ACC112 (cell line): ENCODE measurements around the gene ZNF236.

Experiments
- H2AFZ ChIP-seq: fragments of 200-600 bp; sonication (generic); one replicate; pipeline ENCODE4 v1.6.0; 2017; ENCODE audit warnings: antibody characterized with exemption, low read length; ENCODE audit not compliant: unreplicated experiment
- H3K27ac ChIP-seq: fragments of 200-600 bp; sonication (generic); 2 replicates; pipeline ENCODE4 v1.5.1; 2014; ENCODE audit warnings: low read depth, mild to moderate bottlenecking, antibody characterized with exemption, low read length, moderate library complexity
- H3K27me3 ChIP-seq: fragments of 200-600 bp; sonication (generic); 2 replicates; pipeline ENCODE4 v1.6.1; 2014; ENCODE audit warnings: mild to moderate bottlenecking, antibody characterized with exemption, low read length, moderate library complexity, mixed read lengths; ENCODE audit not compliant: insufficient read depth
- H3K36me3 ChIP-seq: fragments of 200-600 bp; sonication (generic); 2 replicates; pipeline ENCODE4 v1.6.1; 2016; ENCODE audit warnings: mild to moderate bottlenecking, antibody characterized with exemption, low read length, moderate library complexity, mixed read lengths; ENCODE audit not compliant: insufficient read depth
- H3K4me1 ChIP-seq: fragments of 200-600 bp; sonication (generic); one replicate; pipeline ENCODE4 v1.6.1; 2016; ENCODE audit warnings: low read length, mixed read lengths; ENCODE audit not compliant: insufficient read depth, unreplicated experiment, control insufficient read depth
- H3K4me3 ChIP-seq: fragments of 200-600 bp; sonication (generic); 2 replicates; pipeline ENCODE4 v1.5.1; 2014; ENCODE audit warnings: mild to moderate bottlenecking, low read depth, low read length
- H3K79me2 ChIP-seq: fragments of 200-600 bp; sonication (generic); one replicate; pipeline ENCODE4 v1.6.0; 2016; ENCODE audit warnings: low read length; ENCODE audit not compliant: control insufficient read depth, unreplicated experiment, insufficient read depth

The ZNF236 gene

DNA sequence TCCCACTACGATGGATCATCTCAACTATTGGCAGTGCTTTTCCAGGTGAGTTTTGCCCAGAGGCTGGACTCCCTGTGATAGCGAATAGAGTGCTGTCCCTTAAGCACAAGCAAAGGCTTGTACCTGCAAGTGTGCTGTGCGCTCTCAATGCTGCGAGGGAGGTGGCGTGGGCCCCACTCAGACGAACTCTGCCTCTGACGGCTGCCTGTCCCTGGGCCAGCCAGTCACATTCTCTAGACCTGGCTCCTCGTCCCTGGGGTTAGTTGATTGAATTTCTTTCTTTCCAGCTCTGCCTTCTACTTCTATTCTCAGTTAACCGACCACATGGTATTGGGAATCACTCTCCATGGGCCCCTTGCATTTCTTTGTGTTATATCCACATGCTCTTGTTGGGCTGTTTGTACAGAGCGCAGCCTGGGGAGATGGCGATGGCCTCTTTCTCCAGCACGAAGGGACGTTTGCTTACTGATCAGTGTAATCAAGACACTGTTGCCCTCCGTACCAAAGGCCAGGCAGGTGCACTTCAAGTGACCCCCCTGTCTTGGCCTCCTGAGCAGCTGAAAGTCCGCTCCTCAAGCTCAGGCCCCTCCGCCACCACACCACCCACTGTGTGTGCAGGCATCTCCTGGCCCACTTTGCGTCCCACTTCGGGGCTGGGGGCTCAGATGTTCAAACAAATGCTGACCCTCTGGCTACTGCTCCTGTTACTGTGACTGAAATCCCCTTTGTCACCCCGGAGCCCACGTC is 151.3 kb downstream of the ZNF236 start:
- H3K27me3 ChIP-seq: no peaks in the 10 kb centered on the region
- H3K79me2 ChIP-seq: no peaks in the 10 kb centered on the region
- H3K4me1 ChIP-seq: no peaks in the 10 kb centered on the region
- H3K4me3 ChIP-seq: no peak overlapping the region
- H3K36me3 ChIP-seq: no peaks in the 10 kb centered on the region
- H3K27ac ChIP-seq: no peak overlapping the region
- no peak overlapping the region for H2AFZ ChIP-seq

DNA sequence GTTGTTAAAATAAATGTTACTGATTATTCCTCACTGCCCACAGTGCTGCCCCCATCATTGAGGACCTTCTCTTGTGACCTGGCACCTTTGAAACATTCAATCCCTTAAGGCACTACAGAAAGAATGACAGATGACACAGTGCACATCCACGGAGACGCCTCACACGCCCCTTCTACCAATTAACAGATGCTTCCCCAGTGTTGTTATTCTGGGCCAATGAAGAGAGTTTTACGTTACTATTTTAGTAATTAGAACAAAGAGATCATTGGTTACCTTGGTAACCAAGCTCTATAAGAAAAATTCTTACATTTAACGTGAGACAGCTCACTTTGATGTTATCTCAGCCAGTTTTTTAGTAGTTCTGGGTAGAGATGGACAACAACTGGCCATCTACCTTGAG is 152.0 kb downstream of the ZNF236 start:
- Histone ChIP-seq H3K27ac (no peak overlapping the region), H3K27me3 (no peaks in the 10 kb centered on the region), H3K4me3 (no peak overlapping the region), H3K79me2 (no peaks in the 10 kb centered on the region), H3K36me3 (no peaks in the 10 kb centered on the region), H2AFZ (no peak overlapping the region), H3K4me1 (no peaks in the 10 kb centered on the region)

DNA sequence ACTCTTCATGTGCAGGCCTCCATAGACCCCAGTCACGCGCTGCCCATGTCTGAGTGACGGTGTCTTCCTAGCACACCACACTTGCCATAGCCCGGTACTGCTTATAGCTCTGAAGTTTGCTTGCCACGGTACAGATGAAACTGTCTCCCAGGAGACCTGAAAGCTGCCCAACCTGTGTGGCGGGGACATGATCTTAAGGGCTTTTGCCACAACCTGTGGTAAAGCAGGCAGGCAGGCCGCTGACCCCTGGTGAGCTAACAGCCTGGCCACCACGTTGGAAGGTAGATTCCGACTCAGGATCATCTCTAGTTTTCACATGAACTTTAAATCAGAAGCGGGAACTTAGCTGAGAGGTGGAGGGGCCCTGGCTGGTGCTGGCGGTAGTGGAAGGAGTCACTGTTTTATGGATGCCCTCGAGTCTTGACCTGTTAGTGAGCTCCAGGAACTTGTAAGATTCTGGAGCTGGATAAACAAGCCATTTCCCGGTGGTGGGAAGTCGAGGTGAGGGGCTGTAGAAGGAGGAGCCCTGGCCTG is 153.3 kb downstream of the ZNF236 start:
- no peaks in the 10 kb centered on the region for H3K4me1 ChIP-seq

DNA sequence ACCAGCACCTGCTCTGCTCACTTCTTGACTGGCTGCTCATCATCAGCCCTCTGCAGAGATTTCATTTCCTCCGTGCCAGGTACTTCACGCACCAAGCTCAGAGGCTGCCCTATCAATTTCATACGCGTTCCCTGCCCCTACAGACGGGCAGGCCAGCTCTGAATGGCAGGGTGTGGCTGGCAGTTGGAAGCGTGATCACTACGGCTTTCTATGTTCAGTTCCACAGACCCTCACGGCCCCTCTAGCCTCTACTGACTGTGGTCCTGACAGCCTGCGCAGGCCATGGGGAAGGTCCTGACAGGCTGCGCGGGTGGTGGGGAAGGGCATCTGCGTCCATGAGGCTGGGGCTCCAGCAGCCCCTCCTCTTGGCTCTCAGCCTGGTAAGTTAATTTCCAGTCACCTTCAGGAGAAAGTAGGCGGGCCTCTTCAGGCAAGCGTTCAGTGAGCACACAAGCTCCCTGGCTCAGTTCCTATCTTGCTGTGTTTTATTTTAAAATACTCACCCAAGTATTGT is 154.8 kb downstream of the ZNF236 start:
- no peaks in the 10 kb centered on the region for H3K79me2 ChIP-seq
- no peak overlapping the region for H2AFZ ChIP-seq
- H3K36me3 ChIP-seq: no peaks in the 10 kb centered on the region
- H3K4me3 ChIP-seq: no peak overlapping the region
- no peak overlapping the region for H3K27ac ChIP-seq
- no peaks in the 10 kb centered on the region for H3K4me1 ChIP-seq
- H3K27me3 ChIP-seq: 0 out of 2 replicates have a peak, but pooled peaks cover 2% of the 10 kb centered on the region

More for the DNA sequence above, 153.3 kb downstream of the ZNF236 start:
- Histone ChIP-seq H3K36me3 (no peaks in the 10 kb centered on the region), H3K27ac (no peak overlapping the region), H2AFZ (no peak overlapping the region), H3K79me2 (no peaks in the 10 kb centered on the region), H3K27me3 (no peaks in the 10 kb centered on the region), H3K4me3 (no peak overlapping the region)

DNA sequence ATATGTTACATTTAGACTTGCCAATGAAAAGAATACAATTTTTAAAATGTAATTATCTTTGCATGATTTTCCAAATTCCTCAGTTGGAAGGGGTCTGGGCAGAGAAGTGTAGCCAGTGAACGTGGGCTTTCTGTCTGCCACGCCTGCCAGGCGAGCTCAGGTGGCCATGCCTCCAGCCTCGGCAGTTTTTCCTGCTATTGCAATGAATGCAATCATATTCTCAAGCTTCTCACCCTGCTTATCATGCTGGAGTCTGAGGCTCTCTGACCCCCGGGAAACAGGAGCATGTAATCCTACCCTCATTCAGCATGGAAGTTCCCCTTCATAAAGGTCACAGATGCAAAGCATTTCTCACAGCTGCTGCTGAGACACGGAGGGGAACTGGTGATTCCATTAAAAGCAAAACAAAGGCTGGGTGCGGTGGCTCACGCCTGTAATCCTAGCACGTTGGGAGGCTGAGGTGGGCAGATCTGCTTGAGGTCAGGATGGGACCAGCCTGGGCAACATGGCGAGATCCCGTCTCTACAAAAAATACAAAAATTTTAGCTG is 155.4 kb downstream of the ZNF236 start:
- H3K27ac ChIP-seq: no peak overlapping the region
- H3K27me3 ChIP-seq: 0 out of 2 replicates have a peak, but pooled peaks cover 2% of the 10 kb centered on the region
- no peak overlapping the region for H3K4me3 ChIP-seq
- no peaks in the 10 kb centered on the region for H3K36me3 ChIP-seq
- H3K4me1 ChIP-seq: no peaks in the 10 kb centered on the region
- H2AFZ ChIP-seq: no peak overlapping the region
- no peaks in the 10 kb centered on the region for H3K79me2 ChIP-seq

DNA sequence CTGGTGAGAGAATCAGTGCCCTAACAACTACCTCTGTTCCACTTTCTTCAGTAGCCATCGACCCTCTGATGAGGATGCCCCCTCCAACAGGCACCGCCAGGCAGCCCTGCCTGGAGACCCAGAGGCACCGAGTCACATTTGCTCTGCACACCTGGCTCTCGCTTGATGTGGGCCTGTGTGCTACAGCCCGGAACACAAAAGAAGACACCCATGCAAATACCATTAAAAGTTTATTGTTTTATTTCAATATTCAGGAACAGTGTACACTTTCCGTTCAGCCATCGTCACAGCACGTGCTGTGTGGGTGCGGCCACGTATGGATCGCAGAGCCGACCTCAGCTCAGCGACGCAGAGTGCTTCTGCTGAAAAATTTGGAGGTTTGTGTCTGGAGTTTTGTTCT is 156.3 kb downstream of the ZNF236 start:
- Histone ChIP-seq H2AFZ (no peak overlapping the region), H3K27me3 (0 out of 2 replicates have a peak, but pooled peaks cover 2% of the 10 kb centered on the region), H3K27ac (no peak overlapping the region), H3K36me3 (no peaks in the 10 kb centered on the region), H3K4me1 (no peaks in the 10 kb centered on the region), H3K79me2 (no peaks in the 10 kb centered on the region), H3K4me3 (no peak overlapping the region)

DNA sequence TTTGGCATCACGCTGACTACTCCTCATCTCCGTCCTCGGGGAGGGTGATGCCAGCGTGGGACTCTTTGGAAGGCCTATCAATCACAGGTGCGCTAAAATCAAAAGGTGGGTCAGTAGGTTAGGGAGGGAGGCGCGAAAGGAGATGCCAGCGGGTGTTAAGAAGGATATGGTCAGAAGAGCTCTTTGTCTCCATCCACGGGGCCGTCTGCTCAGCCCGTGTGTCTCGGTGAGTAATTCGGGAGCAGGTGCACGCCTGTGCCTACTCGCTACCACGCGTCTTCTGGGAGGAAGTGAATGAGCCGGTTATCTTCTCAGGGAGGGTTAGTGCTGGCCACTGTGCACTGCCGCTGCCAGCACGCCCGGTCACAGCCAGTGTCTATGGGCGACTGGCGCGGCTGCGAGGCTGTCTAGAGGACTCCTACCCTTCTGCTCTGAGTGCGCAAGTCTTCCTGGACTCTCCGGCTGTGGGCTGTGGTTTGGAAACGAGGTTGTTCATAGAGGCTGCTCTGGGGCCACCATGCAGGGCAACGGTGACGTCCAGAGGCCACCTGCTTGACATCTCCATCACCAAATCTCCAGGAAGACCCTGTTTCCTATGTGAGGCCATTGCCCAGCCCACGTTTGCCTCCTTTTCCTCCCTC is 156.9 kb downstream of the ZNF236 start:
- no peaks in the 10 kb centered on the region for H3K79me2 ChIP-seq
- no peak overlapping the region for H3K4me3 ChIP-seq
- H3K27ac ChIP-seq: no peak overlapping the region
- H3K36me3 ChIP-seq: no peaks in the 10 kb centered on the region
- H3K27me3 ChIP-seq: 0 out of 2 replicates have a peak, but pooled peaks cover 2% of the 10 kb centered on the region
- H3K4me1 ChIP-seq: no peaks in the 10 kb centered on the region
- no peak overlapping the region for H2AFZ ChIP-seq

DNA sequence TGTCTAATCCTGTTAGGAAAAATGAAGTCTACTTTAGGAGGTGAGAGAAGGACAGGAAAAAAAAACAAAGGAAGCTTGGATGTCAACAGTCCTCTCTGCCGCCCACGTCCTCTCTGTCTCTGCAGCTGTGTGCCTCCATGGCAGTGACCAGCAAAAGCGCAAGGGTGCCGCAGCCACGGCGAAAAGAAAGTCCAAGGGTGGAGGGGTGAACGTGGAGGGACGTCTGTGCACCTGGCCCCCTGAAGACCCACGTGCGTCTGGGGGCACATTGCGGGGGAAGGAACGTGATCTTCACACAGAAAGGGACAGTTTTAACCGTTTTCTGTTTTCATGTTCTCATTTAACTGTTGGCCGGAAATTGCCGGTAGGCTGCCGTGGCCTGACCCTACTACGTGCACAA is 157.5 kb downstream of the ZNF236 start:
- Histone ChIP-seq H3K4me3 (no peak overlapping the region), H3K4me1 (no peaks in the 10 kb centered on the region), H3K27ac (no peak overlapping the region), H3K27me3 (0 out of 2 replicates have a peak, but pooled peaks cover 2% of the 10 kb centered on the region), H3K36me3 (no peaks in the 10 kb centered on the region), H2AFZ (no peak overlapping the region), H3K79me2 (no peaks in the 10 kb centered on the region)

DNA sequence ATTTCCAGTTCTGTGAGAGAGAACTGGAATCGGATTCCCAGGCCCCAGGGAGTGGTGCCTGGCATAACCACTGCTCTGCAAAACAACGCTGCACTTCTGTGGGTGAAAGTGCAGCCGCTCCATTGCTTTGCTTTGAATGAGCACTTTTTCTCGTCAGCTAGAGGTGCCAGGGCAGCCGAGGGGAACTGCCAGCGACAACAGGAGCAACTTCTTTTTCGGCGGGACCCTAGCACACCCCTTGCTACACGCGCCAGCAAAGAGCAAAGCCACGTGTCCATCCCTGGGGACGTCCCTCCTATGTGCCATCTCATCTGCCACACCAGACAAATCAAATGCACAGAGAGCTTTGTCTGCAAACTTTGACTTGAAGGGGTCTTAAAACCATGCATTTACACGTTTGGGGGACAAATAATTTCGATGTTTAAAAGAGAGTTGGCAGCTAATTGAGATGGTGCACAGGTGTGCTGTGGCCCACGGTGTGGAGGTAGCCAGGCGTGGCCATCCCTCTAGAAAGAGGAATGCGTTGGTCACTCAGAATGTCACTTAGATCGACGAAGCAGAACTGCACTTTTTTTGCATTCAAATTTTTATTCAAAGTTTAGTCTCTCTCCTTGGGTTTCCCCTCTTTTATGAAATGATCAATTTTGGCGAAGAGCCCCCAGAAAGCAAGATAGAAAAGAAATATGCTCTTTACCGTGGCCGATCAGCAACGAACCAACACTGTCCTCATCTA is 158.5 kb downstream of the ZNF236 start:
- Histone ChIP-seq H3K27ac (no peak overlapping the region), H3K4me3 (no peak overlapping the region), H3K36me3 (no peaks in the 10 kb centered on the region), H2AFZ (no peak overlapping the region), H3K27me3 (0 out of 2 replicates have a peak, but pooled peaks cover 2% of the 10 kb centered on the region), H3K4me1 (no peaks in the 10 kb centered on the region), H3K79me2 (no peaks in the 10 kb centered on the region)

DNA sequence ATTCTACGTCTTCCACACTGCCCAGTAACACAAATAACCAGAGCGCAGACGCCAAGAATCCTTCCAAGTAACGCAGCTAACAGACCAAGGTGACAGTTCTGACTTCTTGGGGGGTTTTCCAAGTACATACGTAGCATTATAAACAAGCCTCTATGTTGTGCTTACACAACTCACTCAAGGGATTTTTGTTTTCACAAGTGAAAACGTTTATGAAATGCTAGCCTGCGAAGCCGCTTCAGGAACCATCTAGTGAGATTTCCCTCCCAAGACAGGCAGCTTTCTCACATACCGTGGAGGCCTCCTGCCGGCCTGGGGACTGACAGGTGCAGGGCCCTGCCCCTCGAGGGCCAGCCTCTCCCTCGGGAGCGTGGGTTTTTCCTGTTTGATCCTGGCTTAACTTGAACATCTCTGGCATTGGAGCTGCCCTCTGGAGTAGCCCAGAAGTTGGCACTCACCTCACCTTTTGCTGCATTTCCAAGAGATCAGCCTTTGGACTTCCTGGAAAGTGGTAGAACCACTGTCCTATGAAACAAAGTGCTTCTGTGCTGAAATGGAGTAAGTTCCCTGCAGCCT is 159.1 kb downstream of the ZNF236 start:
- H3K36me3 ChIP-seq: no peaks in the 10 kb centered on the region
- H3K27ac ChIP-seq: no peak overlapping the region
- H3K27me3 ChIP-seq: 0 out of 2 replicates have a peak, but pooled peaks cover 2% of the 10 kb centered on the region
- no peak overlapping the region for H2AFZ ChIP-seq
- H3K4me1 ChIP-seq: no peaks in the 10 kb centered on the region
- H3K79me2 ChIP-seq: no peaks in the 10 kb centered on the region
- H3K4me3 ChIP-seq: no peak overlapping the region
